Activated CD8-positive, alpha-beta memory T cell treated with anti-CD3 and anti-CD28 coated beads, Interleukin-2, amount 10 ng/mL, durations not matched to agents 7 days and 5 days (primary cell): Measurements from ENCODE around the gene GNRH2. TPM values are rescaled to one million over a fixed set of nuclear protein-coding genes. Genes with fewer than 3 reads are reported as not detected.
A peak's percentile ranks its signal among the peaks of the same experiment; 100 is the strongest.
"Not testable (repeated sequence)": the region's sequence is repeated elsewhere in the genome, so short reads cannot be mapped to it uniquely, and the experiment has no call there.

ENCODE experiments used
- ATAC-seq: fragments of 150-1000 bp; cut with Tn5 transposase; one replicate; pipeline ENCODE4 v1.10.0; 2021; ENCODE audit warnings: moderate library complexity
- CTCF ChIA-PET: fragments of 350-600 bp; sonication (Branson Sonifier 250); formaldehyde crosslinking; loops from one replicate; lab custom pipeline; 2021; ENCODE audit warnings: antibody characterized with exemption; lab: Charles Lee
- DNase-seq: peaks from one replicate; pipeline ENCODE4 v3.0.0-alpha.2; 2020
- H3K27ac Mint-ChIP-seq: one replicate; pipeline ENCODE4 v1.8.0; 2021; ENCODE audit warnings: mild to moderate bottlenecking, mixed read lengths
- H3K27me3 Mint-ChIP-seq: one replicate; pipeline ENCODE4 v1.8.0; 2021; ENCODE audit warnings: mixed read lengths
- H3K36me3 Mint-ChIP-seq: one replicate; pipeline ENCODE4 v1.8.0; 2021; ENCODE audit warnings: mild to moderate bottlenecking, mixed read lengths
- H3K4me1 Mint-ChIP-seq: one replicate; pipeline ENCODE4 v1.8.0; 2021; ENCODE audit warnings: mixed read lengths
- H3K4me3 Mint-ChIP-seq: one replicate; pipeline ENCODE4 v1.8.0; 2021; ENCODE audit warnings: mild to moderate bottlenecking, moderate library complexity, mixed read lengths
- H3K9me3 Mint-ChIP-seq: one replicate; pipeline ENCODE4 v1.8.0; 2022; ENCODE audit warnings: low read depth, mixed read lengths
- total RNA-seq, 2 experiments: library from RNA; stranded (reverse); gene quantifications; one replicate each; pipeline ENCODE4 v1.2.3, GENCODE V29; 2021

GNRH2 gene, protein sequence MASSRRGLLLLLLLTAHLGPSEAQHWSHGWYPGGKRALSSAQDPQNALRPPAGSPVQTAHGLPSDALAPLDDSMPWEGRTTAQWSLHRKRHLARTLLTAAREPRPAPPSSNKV
- total RNA-seq: under 1 TPM; 0.55 to 0.63 TPM

DNA sequence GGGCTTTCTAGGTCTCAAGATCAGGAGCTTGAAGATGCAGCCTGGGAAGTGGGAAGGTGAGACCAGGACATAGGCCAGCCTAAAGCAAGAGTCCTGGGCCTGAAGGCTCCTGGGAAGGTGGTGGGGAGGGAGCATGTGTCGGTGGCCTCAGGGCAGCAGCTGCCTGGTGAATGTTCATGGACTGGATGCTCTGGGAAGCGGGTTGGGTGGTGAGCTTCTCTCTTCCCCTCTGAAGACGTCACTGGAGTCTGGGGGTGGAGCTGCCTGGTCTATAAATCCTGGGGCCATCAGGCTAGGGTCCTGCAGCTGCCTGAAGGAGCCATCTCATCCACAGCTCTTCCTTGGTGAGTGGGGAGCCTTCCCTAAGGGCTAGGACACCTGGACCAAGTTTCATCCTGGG, at the start of gene GNRH2:
Gene GNRH2 (plus strand): TSS at position 301 of the 400 bp plus-strand sequence. CDS start 793 bp downstream, outside the sequence.
- DNase-seq (no peak), ATAC-seq (no peak)
- CTCF ChIA-PET: interaction anchor here (1.1 kb wide), 1 partner anchor 11 kb away, joined by 3 read pairs; no protein-coding TSS in a partner anchor
- Mint-ChIP-seq H3K4me1 (peaks cover 40% of the 10 kb centered on the region), H3K27me3 (no peaks in the 10 kb centered on the region), H3K4me3 (no peak within 1 kb of the TSS), H3K9me3 (no peaks in the 10 kb centered on the region), H3K27ac (no peak within 1 kb of the TSS), H3K36me3 (peaks cover 17% of the 10 kb centered on the region)

DNA sequence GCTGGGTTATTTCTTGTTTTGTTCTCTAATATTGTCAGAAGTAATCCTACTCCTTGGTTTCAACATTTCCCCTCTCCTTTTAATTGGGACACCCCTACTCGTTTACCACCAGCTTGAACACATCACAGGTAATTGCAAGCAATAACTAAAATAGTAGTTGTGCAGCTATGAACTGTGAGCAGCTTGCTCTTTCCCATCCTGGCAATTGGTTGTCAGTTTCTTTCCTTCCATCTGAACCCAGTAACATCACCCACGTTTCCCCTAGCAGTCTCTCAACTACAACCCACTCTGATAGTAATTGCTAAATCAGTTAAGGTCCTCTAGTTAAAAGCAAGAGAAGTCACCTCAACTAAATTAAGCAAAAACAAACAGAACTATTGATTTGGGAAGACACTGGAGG, 47.6 kb upstream of the GNRH2 start:
- Mint-ChIP-seq H3K4me1 (peaks cover 4% of the 10 kb centered on the region), H3K4me3 (no peak overlapping the region), H3K9me3 (no peaks in the 10 kb centered on the region), H3K36me3 (peaks cover 38% of the 10 kb centered on the region), H3K27ac (no peak overlapping the region), H3K27me3 (no peaks in the 10 kb centered on the region)
- CTCF ChIA-PET: interaction anchor here (1.1 to 1.3 kb wide), 2 partner anchors 11 to 97 kb away, joined by 3 read pairs; no protein-coding TSS in a partner anchor
- ATAC-seq: no peak
- no peak for DNase-seq

DNA sequence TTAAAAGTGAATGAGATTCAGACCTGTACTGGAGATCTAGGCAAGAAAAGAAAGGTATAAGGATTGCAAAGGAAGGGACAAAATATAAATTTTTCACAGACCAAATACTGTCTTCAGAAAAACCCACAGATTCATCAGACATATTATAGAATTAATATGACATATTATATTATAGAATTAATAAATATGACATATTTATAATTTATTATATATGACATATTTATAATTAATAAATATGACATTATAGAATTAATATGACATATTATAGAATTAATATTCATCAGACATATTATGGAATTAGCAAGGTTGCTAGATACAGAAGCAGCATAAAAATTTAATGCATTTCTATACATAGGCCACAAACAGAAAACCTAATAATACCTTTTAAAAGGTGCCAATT, 44.7 kb upstream of the GNRH2 start:
- Mint-ChIP-seq H3K9me3 (no peaks in the 10 kb centered on the region), H3K27me3 (no peaks in the 10 kb centered on the region), H3K27ac (no peak overlapping the region), H3K4me1 (peaks cover 4% of the 10 kb centered on the region), H3K4me3 (no peak overlapping the region), H3K36me3 (peaks cover 21% of the 10 kb centered on the region)
- ATAC-seq (no peak), DNase-seq (no peak)
- CTCF ChIA-PET: no interaction called here

DNA sequence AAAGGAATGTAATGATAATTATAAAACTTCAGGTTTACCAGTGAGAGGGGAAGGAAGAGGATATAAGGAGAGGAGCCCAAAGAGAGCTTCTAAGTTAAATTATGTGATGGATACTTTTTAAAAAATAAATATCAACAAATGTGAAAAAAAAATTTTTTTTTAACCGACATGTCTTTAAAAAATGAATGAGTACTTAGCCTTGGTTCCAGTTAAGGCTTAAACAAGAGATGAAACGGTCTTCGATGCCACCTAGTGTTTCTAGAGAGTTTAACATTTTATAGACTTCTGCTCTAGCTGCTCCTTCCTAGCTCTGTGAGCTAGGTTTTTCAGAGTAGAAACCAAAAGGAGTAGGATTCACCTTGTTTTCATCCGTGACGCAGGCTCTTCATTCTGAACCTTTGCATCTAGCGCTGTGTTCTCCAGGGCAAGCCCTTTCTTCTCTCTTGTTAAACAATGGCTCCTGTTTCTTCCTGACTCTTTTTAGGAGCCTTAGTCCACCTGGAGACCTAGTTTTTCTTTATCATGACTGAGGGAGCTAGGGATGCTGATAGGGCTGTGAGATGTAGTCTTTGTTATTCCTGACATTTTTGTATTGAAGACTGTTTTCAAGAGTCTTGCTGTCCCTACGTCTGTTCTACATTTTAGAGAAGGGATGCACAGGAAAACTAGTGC, 42.4 kb upstream of the GNRH2 start:
- no peaks in the 10 kb centered on the region for H3K27me3 Mint-ChIP-seq
- H3K27ac Mint-ChIP-seq: no peak overlapping the region
- H3K36me3 Mint-ChIP-seq: peaks cover 22% of the 10 kb centered on the region
- ATAC-seq (peak; percentile 76), DNase-seq (no peak)
- CTCF ChIA-PET: interaction anchor here (0.8 to 2.0 kb wide), 9 partner anchors 10 to 479 kb away, joined by 3 to 7 read pairs (median 3); no protein-coding TSS in a partner anchor
- peaks cover 4% of the 10 kb centered on the region for H3K4me1 Mint-ChIP-seq
- H3K9me3 Mint-ChIP-seq: no peaks in the 10 kb centered on the region
- no peak overlapping the region for H3K4me3 Mint-ChIP-seq

DNA sequence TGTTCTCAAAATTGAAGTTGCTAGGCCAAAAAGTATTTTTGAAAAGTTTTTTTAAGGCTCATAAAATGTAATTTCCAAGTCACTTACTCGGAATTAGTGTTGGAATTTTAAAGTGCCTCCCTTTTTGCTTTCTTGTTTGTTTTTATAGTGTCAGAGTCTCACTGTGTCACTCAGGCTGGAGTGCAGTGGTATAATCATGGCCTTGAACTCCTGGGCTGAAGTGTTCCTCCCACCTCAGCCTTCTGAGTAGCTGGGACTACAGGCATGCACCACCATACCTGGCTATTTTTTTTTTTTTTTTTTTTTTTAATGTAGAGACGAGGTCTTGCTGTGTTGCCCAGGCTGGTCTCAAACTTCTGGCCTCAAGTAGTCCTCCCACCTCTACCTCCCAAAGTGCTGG, 40.0 kb upstream of the GNRH2 start:
- DNase-seq: no peak
- Mint-ChIP-seq H3K9me3 (no peaks in the 10 kb centered on the region), H3K27ac (no peak overlapping the region), H3K36me3 (peaks cover 37% of the 10 kb centered on the region), H3K27me3 (no peaks in the 10 kb centered on the region), H3K4me1 (peaks cover 4% of the 10 kb centered on the region), H3K4me3 (no peak overlapping the region)
- ATAC-seq: no peak
- CTCF ChIA-PET: interaction anchor here (1.1 kb wide), 1 partner anchor 138 kb away, joined by 4 read pairs; no protein-coding TSS in a partner anchor

DNA sequence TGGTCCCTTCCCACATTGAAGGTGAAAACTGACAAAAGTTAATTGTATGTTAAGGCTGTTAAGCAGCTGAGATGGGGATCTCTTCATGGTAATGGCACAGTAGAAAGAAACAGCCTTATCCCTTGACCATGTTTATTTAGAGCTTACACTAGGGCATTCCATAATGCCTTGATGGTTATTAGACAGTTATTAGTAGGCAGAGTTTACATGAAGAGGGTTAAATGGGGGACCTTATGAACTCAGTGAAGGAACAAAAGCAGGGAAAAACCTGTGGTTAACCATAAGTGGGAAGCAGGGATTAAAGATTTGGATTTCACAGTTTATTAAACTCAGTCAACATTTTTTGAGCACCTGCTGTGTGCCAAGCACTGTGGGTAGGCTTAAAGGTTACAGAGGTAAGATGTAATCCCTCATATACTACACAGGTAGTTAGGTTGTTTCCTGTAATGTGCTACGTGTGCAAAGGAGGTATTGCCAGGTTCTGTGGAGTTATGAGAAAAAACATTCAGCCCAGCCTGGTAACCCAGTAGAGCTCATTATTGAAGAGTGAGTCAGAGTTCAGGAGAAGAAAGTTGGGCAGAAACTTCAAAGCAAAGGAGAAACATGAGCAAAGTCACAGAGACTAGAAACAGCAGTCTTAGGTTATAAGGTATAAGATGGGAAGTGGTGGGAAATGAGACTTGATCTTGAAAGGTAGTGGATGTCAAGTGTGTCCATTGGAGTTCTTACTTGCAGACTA, 32.3 kb upstream of the GNRH2 start:
- Mint-ChIP-seq H3K27ac (peak overlapping the region; percentile 78), H3K36me3 (peaks cover 46% of the 10 kb centered on the region), H3K27me3 (no peaks in the 10 kb centered on the region), H3K4me1 (peaks cover 56% of the 10 kb centered on the region), H3K9me3 (no peaks in the 10 kb centered on the region), H3K4me3 (no peak overlapping the region)
- CTCF ChIA-PET: interaction anchor here (1.4 kb wide), 1 partner anchor 10 kb away, joined by 5 read pairs; no protein-coding TSS in a partner anchor
- no peak for DNase-seq
- peak; percentile 66 for ATAC-seq

DNA sequence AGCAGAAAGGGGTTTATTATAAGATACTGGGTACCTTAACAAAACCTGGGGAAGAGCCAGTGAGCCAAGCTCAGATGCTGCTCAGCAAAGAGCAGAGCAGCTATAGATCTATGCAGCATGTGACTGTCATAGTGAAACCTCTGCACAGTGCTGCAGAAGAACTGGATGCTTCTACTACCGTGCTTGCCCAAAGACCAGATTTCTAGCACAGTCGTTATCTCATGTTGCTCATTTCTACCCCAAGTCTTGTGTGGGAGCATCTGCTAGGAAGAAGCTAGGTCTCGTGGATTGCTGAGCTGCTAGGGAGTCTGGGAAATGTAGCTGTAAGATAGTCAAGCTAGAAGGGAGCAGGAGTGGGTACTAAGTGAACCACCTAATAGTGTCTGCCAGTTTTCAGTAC, 31.7 kb upstream of the GNRH2 start:
- peak; percentile 88 for ATAC-seq
- H3K27me3 Mint-ChIP-seq: no peaks in the 10 kb centered on the region
- no peak overlapping the region for H3K4me3 Mint-ChIP-seq
- no peaks in the 10 kb centered on the region for H3K9me3 Mint-ChIP-seq
- peaks cover 58% of the 10 kb centered on the region for H3K4me1 Mint-ChIP-seq
- CTCF ChIA-PET: interaction anchor here (1.4 kb wide), 1 partner anchor 11 kb away, joined by 5 read pairs; no protein-coding TSS in a partner anchor
- peak overlapping the region; percentile 78 for H3K27ac Mint-ChIP-seq
- peak; percentile 61 for DNase-seq
- peaks cover 46% of the 10 kb centered on the region for H3K36me3 Mint-ChIP-seq

DNA sequence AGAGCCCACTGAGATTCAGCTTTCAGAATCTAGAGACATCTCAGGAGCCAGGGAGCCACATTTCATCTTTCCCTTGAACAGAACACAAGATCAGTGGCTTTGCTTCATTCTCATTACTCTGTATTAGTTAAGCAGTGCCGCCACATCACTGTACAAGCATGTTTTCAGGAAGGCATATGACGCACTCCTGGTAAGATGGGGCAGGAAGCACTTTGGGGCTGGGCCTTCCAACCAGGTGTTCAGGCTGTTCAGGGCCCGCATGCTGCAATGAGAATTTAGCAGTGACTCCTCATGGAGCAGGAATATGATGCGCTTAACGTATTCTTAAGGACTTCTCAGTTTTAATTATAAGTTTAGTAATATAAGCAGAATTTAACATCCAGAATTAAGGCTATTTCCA, 29.7 kb upstream of the GNRH2 start:
- Mint-ChIP-seq H3K4me1 (peaks cover 58% of the 10 kb centered on the region), H3K4me3 (no peak overlapping the region), H3K27me3 (no peaks in the 10 kb centered on the region), H3K27ac (no peak overlapping the region), H3K9me3 (no peaks in the 10 kb centered on the region), H3K36me3 (peaks cover 44% of the 10 kb centered on the region)
- no peak for DNase-seq
- ATAC-seq: no peak
- CTCF ChIA-PET: no interaction called here

DNA sequence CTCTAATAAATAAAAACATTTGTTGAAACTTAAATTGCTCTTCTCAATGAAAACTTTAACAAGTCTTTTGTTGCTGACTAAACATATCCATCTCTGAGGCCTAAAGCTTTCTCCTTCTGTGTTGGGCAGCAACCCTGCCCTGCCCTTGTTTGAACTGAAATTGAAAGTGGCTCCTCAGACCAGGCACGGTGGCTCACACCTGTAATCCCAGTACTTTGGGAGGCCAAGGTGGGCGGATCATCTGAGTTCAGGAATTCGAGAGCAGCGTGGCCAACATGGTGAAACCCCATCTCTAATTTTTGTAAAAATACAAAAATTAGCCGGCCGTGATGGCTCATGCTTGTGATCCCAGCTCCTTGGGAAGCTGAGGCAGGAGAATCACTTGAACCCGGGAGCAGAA, 29.2 kb upstream of the GNRH2 start:
- no peaks in the 10 kb centered on the region for H3K9me3 Mint-ChIP-seq
- peaks cover 54% of the 10 kb centered on the region for H3K4me1 Mint-ChIP-seq
- no peak overlapping the region for H3K4me3 Mint-ChIP-seq
- CTCF ChIA-PET: interaction anchor here (0.9 kb wide), 1 partner anchor 13 kb away, joined by 4 read pairs; no protein-coding TSS in a partner anchor
- no peak overlapping the region for H3K27ac Mint-ChIP-seq
- H3K36me3 Mint-ChIP-seq: peaks cover 40% of the 10 kb centered on the region
- DNase-seq (no peak), ATAC-seq (no peak)
- H3K27me3 Mint-ChIP-seq: no peaks in the 10 kb centered on the region

DNA sequence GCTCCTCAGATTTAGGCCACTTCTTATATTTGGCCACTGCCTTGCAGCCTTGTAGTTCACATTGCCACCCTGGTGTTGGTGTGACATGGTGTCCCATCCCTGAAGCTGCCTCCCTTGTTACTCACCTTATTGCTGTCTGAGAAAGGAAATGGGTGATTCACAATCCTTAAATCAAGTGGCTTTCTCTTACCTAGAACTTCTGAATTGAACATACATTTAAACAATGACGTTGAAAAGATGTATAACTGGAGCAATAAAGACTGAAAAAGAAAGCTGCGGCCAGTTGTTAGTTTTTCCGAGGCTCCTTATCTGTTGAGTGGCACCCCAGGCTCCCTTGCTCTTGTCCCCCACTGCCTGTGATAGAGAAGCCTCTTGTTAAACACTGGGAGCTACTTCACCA, 28.8 kb upstream of the GNRH2 start:
- H3K36me3 Mint-ChIP-seq: peaks cover 35% of the 10 kb centered on the region
- no peaks in the 10 kb centered on the region for H3K9me3 Mint-ChIP-seq
- H3K27ac Mint-ChIP-seq: peak overlapping the region; percentile 65
- H3K27me3 Mint-ChIP-seq: no peaks in the 10 kb centered on the region
- ATAC-seq (peak; percentile 56), DNase-seq (peak; percentile 54)
- peaks cover 49% of the 10 kb centered on the region for H3K4me1 Mint-ChIP-seq
- H3K4me3 Mint-ChIP-seq: no peak overlapping the region
- CTCF ChIA-PET: interaction anchor here (0.9 to 1.2 kb wide), 3 partner anchors 13 to 234 kb away, joined by 3 to 4 read pairs (median 4); no protein-coding TSS in a partner anchor

DNA sequence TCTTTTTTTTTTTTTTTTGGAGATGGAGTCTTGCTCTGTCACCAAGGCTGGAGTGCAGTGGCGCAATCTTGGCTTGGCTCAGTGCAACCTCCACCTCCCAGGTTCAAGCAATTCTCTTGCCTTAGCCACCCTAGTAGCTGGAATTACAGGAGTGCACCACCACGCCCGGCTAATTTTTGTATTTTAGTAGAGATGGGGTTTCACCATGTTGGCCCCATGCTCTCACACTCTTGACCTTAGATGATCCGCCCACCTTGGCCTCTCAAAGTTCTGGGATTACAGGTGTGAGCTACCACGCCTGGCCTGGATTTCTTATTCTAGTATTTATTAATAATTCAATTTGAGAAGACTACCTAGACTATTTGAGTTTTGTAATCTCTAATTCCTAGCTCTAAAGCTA, 28.1 kb upstream of the GNRH2 start:
- not testable (repeated sequence) for H3K27me3 Mint-ChIP-seq, H3K9me3 Mint-ChIP-seq, ATAC-seq, H3K4me3 Mint-ChIP-seq, DNase-seq
- H3K27ac Mint-ChIP-seq: peak overlapping the region; percentile 65
- peaks cover 34% of the 10 kb centered on the region for H3K36me3 Mint-ChIP-seq
- CTCF ChIA-PET: interaction anchor here (0.9 to 1.2 kb wide), 3 partner anchors 14 to 234 kb away, joined by 3 to 4 read pairs (median 4); no protein-coding TSS in a partner anchor
- peaks cover 47% of the 10 kb centered on the region for H3K4me1 Mint-ChIP-seq

DNA sequence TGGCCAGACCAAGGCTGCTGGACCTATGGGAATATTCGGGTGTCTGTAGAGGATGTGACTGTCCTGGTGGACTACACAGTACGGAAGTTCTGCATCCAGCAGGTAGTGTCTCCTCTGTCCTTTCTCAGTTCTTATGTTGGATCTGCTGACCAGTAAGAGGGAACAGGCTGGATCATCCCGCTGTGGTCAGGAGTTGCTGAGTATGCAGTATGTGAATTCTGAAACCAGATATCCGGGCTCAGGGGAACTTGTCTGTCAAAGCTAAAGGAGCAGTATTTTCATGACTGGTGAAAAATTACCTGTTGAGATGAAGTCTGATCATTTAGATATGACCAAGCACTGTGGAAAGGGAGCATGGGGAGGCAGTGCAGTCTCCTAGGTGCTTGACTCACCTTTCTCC, 22.1 kb upstream of the GNRH2 start:
- Mint-ChIP-seq H3K9me3 (no peaks in the 10 kb centered on the region), H3K27me3 (no peaks in the 10 kb centered on the region), H3K4me1 (peaks cover under 1% of the 10 kb centered on the region), H3K36me3 (peaks cover 37% of the 10 kb centered on the region), H3K4me3 (no peak overlapping the region), H3K27ac (no peak overlapping the region)
- CTCF ChIA-PET: no interaction called here
- ATAC-seq: no peak
- DNase-seq: no peak

DNA sequence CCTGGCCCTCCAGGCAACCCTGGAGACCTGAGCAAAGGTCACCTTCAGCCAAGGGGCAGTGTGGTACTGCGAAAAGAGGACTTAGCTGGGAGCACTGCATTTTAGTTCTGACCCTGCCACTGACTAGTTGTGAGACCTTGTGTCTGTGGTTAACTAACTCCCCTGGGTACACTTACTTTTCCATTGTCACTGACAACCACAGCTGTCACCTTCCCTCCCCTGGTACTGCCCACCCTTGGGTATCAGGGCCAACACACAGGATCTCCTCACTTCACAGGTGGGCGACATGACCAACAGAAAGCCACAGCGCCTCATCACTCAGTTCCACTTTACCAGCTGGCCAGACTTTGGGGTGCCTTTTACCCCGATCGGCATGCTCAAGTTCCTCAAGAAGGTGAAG, 21.6 kb upstream of the GNRH2 start:
- CTCF ChIA-PET: no interaction called here
- no peaks in the 10 kb centered on the region for H3K4me1 Mint-ChIP-seq
- no peaks in the 10 kb centered on the region for H3K9me3 Mint-ChIP-seq
- ATAC-seq (no peak), DNase-seq (no peak)
- H3K27ac Mint-ChIP-seq: no peak overlapping the region
- H3K27me3 Mint-ChIP-seq: no peaks in the 10 kb centered on the region
- no peak overlapping the region for H3K4me3 Mint-ChIP-seq
- H3K36me3 Mint-ChIP-seq: peaks cover 40% of the 10 kb centered on the region
